Astrocyte (in vitro differentiated cells and primary cell): Measurements from ENCODE around the gene GBGT1.

Experiments used
- EZH2 ChIP-seq: IDR thresholded peaks from 2 replicates; pipeline ENCODE4 v1.6.1; 2012; ENCODE audit warnings: mild to moderate bottlenecking, low read length, inconsistent platforms; ENCODE audit not compliant: insufficient read depth
- TF ChIP-seq, protein P1 (sequence below): IDR thresholded peaks from 2 replicates; pipeline ENCODE4 v1.5.1; 2011; ENCODE audit warnings: low read depth, mild to moderate bottlenecking, inconsistent platforms, low read length, moderate library complexity; ENCODE audit not compliant: insufficient read depth

DNA sequence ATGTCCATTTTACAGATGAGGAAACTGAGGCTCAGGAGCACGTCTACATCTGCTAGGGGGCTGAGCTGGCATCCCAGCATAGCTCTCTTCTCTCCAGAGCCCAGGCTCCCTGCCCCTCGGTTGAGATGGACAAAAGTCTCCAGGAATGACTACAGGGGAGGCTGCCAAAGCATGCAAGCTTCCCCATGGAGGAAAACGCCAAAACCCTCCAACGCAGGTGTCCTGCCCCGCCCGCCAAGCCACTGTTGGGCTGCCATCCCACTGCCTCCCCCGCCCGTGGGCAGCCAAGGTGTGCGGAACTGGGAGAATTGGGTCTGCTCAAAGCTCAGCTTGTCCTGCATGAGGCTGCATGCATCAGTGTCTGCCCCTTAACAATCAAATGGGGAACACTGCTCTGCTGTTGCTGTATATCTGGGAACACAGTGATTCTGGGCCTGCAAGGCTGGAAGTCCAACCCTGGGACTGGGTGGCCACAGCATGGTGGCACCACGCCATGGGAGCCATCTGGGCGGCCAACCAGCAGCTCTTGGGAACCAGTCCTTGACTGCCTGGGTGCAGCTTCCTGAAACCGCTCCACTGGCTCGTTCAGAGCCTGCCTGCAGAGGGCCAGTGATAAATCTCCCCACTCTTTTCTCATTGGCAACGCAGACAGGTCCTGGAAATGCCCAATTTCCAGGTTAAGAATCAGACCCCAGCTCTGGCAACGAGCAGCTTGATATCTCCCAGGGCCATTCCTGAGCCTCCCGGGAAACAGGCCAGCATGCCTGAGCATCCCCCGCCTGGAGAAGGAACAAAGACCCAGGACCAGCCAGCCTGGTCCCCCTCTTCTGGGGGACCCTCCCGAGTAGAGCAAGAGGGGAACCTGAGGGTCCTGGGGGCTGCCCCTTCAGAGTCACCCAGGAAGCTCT, 46.2 kb downstream of the GBGT1 start:
- TF ChIP-seq, protein P1, sequence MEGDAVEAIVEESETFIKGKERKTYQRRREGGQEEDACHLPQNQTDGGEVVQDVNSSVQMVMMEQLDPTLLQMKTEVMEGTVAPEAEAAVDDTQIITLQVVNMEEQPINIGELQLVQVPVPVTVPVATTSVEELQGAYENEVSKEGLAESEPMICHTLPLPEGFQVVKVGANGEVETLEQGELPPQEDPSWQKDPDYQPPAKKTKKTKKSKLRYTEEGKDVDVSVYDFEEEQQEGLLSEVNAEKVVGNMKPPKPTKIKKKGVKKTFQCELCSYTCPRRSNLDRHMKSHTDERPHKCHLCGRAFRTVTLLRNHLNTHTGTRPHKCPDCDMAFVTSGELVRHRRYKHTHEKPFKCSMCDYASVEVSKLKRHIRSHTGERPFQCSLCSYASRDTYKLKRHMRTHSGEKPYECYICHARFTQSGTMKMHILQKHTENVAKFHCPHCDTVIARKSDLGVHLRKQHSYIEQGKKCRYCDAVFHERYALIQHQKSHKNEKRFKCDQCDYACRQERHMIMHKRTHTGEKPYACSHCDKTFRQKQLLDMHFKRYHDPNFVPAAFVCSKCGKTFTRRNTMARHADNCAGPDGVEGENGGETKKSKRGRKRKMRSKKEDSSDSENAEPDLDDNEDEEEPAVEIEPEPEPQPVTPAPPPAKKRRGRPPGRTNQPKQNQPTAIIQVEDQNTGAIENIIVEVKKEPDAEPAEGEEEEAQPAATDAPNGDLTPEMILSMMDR, result no peak
- TF ChIP-seq EZH2, result no peak
